ENCODE data around the gene RAP1A.
"Not testable (repeated sequence)": the region's sequence is repeated elsewhere in the genome, so short reads cannot be mapped to it uniquely, and the experiment has no call there.

Gene RAP1A

GRCh38 chr1:111628153-111628552, 8.6 kb downstream of the RAP1A start:
- no peak for DNase-seq (ENCODE audit: low read depth in 4 of 4, low spot score in 1 of 4)

DNA sequence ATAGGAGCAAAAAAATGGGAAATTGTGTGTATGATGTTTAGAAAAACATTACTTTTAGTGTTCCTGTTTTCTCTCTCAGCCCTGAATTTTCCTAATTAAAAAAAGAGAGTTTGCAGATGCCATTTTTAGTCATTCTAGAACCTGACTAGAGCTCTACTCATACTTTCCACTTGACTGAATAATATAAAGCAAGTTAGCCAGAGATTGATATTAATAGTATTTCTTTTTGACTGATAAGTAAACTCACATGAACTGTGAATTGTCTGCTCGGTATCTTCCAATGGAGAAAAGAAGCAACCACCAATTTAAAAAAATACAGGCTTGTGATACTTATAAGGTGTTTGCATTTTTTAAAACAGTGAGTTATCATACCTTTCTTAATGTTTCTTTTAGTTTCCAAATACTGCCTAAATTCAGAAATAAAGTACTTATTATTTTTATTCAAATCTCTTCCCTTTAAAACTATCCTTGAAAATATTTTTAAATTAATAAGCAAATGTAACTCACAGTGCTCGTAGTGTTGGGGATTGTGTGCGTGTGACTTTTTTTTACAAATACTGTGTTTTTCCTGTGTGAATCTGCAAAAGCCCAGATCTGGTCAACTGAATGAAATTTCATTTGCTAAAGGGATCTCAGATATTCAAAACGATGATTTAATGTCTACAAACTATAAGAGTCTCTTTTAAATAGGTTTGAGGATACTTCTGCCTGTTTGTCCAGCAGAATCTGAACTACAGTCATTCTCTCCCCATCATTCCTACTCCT, 9.8 kb downstream of the RAP1A start:
- DNase-seq (ENCODE audit: low read depth in 4 of 4, low spot score in 1 of 4) = no peak

DNA sequence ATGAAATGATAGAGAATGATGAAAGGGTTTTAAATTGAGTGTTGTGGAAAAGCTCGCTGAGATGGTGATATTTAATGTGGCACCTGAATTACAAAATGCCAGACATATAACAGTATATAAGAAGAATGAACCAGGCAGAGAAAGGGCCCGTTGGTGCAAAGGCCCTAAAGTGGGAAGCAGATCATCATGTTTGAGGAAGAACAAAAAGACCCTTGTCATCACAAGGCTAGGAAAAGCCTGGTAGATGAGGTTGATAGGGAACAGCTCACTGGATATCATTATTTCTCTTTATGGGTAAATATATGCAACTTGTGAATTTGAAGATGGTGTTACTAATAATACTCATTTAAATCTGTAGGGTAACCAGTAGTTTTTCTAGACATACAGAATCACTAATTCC, 11.0 kb downstream of the RAP1A start:
- DNase-seq (ENCODE audit: low read depth in 4 of 4, low spot score in 1 of 4) = no peak

DNA sequence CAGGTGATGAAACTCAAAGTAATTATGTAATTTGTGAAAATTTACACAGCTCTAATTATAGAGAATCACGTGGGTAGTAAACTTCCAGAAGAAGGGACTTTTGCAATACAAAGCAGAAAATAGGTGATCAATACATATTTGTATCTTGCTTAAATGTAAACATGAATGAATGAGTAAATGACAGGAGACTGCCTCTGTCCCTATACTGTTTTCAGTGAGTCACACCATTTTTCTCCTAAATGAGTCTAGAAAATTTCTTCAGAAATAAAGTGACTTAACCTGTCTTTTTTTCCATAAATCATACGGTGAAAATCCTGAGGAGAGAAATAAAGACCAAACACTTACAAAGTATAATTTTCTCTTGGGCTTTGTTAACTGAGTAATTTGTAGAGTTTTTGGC, 11.9 kb downstream of the RAP1A start:
- DNase-seq (ENCODE audit: low read depth in 4 of 4, low spot score in 1 of 4) = no peak

DNA sequence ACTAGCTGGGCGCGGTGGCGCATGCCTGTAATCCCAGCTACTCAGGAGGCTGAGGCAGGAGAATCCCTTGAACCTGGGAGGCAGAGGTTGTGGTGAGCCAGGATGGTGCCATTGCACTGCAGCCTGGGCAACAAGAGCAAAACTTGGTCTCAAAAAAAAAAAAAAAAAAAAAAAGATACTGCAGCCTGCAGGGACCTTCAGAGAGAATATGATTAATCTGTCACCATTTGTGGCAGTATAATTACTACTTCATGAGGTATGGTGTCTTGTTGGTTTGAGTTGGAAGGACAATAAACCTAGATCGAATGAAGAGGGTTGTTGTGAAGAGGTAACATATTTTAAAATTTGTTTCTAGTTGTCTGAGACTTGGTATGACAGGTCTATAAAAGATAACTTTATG, 13.2 kb downstream of the RAP1A start:
- DNase-seq (ENCODE audit: low read depth in 4 of 4, low spot score in 1 of 4) = not testable (repeated sequence)

GRCh38 chr1:111633736-111634247, 14.2 kb downstream of the RAP1A start:
- no peak for DNase-seq (ENCODE audit: low read depth in 4 of 4, low spot score in 1 of 4)

DNA sequence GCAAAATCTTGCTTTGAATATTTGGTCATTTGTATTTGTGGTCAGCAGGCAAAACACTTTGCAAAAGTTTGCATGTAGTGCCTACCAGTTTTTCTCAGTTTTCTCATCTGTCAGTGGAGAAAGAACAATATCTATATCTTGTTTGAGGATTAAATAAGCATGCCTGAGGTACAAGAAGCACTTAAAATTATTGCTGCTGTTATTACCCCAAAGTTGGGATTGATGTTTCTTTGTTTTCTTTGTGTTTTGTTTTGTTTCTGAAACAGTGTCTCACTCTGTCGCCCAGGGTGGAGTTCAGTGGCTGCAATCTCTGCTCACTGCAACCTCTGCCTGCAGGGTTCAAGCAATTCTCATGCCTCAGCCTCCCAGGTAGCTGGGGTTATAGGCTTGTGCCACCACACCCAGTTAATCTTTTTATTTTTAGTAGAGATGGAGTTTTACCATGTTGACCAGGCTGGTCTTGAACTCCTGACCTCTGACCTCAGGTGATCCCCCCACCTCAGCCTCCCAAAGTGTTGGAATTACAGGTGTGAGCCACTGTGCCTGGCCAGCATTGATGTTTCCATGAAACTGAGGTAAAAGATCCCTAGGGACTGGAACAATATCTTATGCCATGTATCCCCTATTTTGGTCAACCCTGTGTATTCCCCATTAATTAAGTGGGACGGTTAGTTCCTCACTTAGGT, 15.9 kb downstream of the RAP1A start:
- DNase-seq (ENCODE audit: low read depth in 4 of 4, low spot score in 1 of 4) = no peak

DNA sequence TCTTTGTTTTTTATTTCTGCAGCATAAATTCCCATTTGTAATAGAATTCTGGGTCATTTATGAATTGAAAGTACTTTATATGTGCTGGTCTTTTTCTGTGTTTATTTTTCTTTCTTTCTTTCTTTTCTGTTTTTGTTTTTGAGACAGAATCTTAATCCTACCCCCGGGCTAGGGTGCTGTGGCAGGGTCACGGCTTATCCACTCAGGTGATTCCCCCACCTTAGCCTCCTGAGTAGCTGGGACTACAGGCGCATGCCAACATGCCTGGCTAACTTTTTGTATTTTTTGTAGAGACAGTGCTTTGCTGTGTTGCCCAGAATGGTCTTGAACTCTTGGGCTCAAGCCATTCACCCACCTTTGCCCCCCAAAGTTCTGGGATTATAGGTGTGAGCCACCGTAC, 18.7 kb downstream of the RAP1A start:
- DNase-seq (ENCODE audit: low read depth in 4 of 4, low spot score in 1 of 4) = no peak

- DNase-seq (ENCODE audit: low read depth in 4 of 4, low spot score in 1 of 4) = no peak
These were observed 20.1 kb downstream of the RAP1A start for GRCh38 chr1:111639602-111640198.

- no peak for DNase-seq (ENCODE audit: low read depth in 4 of 4, low spot score in 1 of 4)
These were observed 23.5 kb downstream of the RAP1A start for GRCh38 chr1:111643097-111643496.

GRCh38 chr1:111643696-111644095, 24.1 kb downstream of the RAP1A start:
- DNase-seq (ENCODE audit: low read depth in 4 of 4, low spot score in 1 of 4) = no peak

- no peak for DNase-seq (ENCODE audit: low read depth in 4 of 4, low spot score in 1 of 4)
These were observed 24.9 kb downstream of the RAP1A start for GRCh38 chr1:111644506-111644905.

DNA sequence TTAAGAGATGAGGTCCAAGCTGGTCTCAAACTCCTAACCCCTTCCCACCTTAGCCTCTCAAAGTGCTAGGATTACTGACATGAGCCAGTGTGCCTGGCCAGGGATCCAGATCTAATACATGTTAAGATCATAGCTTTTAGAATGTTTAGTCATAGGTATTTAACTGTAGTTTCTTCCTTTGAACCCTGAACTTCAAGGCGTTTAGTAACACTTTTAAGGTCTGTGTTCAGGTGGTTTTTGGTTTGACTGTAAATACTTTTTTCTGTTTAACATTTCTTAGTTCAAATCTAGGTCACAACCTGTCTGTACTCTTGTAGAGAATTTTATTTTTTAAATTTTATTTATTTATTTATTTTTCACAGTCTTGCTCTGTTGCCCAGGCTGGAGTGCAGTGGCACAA, 28.1 kb downstream of the RAP1A start:
- DNase-seq (ENCODE audit: low read depth in 4 of 4, low spot score in 1 of 4) = no peak

DNA sequence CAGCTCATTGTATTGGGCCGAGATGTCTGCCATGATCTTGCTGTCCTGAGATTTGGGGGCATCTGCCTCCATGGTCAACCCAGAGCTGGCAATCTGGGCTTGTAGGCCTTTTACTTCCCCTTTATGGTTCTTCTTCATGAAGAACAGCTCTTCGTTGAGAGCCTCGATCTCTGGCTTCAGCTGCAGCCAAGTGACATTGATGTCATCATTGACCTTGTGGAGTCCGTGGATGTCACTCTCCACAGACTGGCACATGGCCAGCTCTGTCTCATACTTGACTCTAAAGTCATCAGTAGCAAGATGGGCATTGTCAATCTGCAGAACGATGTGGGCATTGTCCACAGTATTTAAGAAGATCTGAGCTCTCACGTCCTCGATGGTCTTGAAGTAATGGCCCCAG, 29.2 kb downstream of the RAP1A start:
- no peak for DNase-seq (ENCODE audit: low read depth in 4 of 4, low spot score in 1 of 4)

DNA sequence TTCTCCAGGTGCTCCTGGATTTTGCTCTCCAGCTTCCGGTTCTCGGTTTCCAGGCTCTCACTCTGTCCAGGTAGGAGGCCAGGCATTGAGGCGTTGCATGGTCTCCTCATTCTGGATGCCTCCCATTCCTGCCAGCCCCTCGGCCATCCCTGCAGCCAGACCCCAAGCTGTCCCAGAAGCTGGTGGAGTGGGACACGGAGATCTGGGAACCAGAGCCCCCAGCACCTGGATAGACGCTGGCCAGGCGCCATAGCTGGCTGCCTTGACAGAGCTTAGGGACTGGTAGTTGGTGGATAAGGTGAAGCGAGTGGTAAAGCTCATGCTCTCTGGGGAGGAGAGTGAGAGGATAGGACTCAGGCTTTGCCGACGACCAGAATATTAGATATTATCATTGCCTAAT, 29.6 kb downstream of the RAP1A start:
- DNase-seq (ENCODE audit: low read depth in 4 of 4, low spot score in 1 of 4) = no peak

DNA sequence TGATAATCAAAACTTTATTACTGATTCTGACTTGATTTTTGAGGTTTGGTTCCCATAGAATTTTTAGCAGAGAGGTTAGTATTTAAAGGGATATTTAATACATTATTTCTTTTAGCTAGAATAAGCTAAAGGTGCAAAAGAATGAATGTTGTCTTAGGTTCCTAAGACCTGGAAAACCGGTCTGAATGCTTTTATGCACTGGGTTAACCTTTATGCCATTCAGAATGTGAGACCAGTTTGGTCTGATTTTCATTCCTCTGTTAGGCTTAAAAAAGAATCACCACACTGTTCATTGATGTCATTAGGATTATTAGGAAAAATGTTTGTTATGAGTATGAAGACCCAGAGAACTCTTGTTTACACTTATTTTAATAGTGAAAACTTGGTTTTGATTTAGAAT, 30.1 kb downstream of the RAP1A start:
- no peak for DNase-seq (ENCODE audit: low read depth in 4 of 4, low spot score in 1 of 4)

GRCh38 chr1:111653709-111654108, 34.1 kb downstream of the RAP1A start:
- no peak for DNase-seq (ENCODE audit: low read depth in 4 of 4, low spot score in 1 of 4)

GRCh38 chr1:111654839-111655238, 35.2 kb downstream of the RAP1A start:
- DNase-seq (ENCODE audit: low read depth in 4 of 4, low spot score in 1 of 4) = no peak

GRCh38 chr1:111656086-111657017, 36.8 kb downstream of the RAP1A start:
- no peak for DNase-seq (ENCODE audit: low read depth in 4 of 4, low spot score in 1 of 4)

GRCh38 chr1:111658622-111659021, 39.0 kb downstream of the RAP1A start:
- no peak for DNase-seq (ENCODE audit: low read depth in 4 of 4, low spot score in 1 of 4)
